ENCODE results near the gene ELOVL6. TPM values are rescaled to one million over a fixed set of nuclear protein-coding genes. Genes with fewer than 3 reads are reported as not detected.

The ELOVL6 gene
- 15.0 TPM for total RNA-seq

GRCh38 chr4:110198435-110199416, at the start of gene ELOVL6:
ELOVL6 (minus strand) TSS chr4:110198615; CDS start chr4:110198335, 280 bp downstream.

